Measurements from ENCODE around the gene TOMM40L. TPM values are rescaled to one million over a fixed set of nuclear protein-coding genes. Genes with fewer than 3 reads are reported as not detected.
"Not testable (repeated sequence)": the region's sequence is repeated elsewhere in the genome, so short reads cannot be mapped to it uniquely, and the experiment has no call there.

TOMM40L gene
- total RNA-seq, 5 donors from 2014 or later (not counting 1 experiment from before 2014, with no cell fraction given) = 6.3 to 12.2 (median 11.0) TPM

DNA sequence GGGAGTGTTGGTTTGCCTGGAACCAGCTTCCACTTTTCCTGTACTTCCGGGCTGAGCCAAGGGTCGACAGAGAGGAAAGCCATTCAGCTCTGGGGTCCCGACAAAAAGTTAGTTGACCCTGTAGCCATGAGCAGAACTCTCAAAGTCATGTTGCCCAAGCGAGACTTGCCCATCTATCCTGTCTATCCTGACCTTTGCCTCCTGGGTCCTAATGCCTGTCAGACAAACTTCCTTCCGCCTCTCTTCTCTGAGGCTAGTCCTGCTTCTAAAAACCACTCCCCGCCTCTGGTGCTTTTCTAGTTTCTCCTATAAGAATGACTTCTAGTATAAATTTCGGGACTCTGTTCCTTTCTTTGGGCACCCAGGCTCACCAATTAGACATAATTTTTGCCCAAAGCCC is 25.0 kb downstream of the TOMM40L start:
- Mint-ChIP-seq H3K36me3 (no peaks in the 10 kb centered on the region), H3K27me3 (peaks cover 9 to 11% of the 10 kb centered on the region in 2 donors), H3K4me1 (no peaks in the 10 kb centered on the region), H3K4me3 (no peak overlapping the region), H3K9me3 (peaks cover 0 to 4% (median 0%) of the 10 kb centered on the region in 3 donors), H3K27ac (no peak overlapping the region)
- WGBS (ENCODE audit: insufficient coverage) = 92% methylated on average over 4 of the region's 7 CpGs
- no peak for ATAC-seq (replicated peaks in 1 of 4)
- Histone ChIP-seq H3K27me3 (replicated peaks in 1 of 2; ENCODE audit: control insufficient read depth in 2 of 2, extremely low read depth in 1 of 2, insufficient read depth in 2 of 2, low read length in 1 of 2) (no peaks in the 10 kb centered on the region), H3K9me3 (no peaks in the 10 kb centered on the region), H3K27ac (ENCODE audit: low read length) (no peak overlapping the region), H3K36me3 (ENCODE audit: control insufficient read depth in 2 of 2, extremely low read depth in 1 of 2, insufficient read depth in 1 of 2, low read length in 1 of 2) (no peaks in the 10 kb centered on the region), H3K4me1 (ENCODE audit: control insufficient read depth in 1 of 2, extremely low read depth in 1 of 2, insufficient read depth in 2 of 2, low read length in 2 of 2) (no peaks in the 10 kb centered on the region), H3K4me3 (ENCODE audit: control insufficient read depth in 1 of 2, extremely low read depth in 1 of 2, low read length in 1 of 2) (no peak overlapping the region)
- DNase-seq = no peak
- CTCF ChIA-PET = interaction anchor here in 1 of 2 donors (0.6 kb wide), 1 partner anchor 11 kb away, joined by 3 read pairs; no protein-coding TSS in a partner anchor
- POLR2A ChIA-PET = no interaction called here

DNA sequence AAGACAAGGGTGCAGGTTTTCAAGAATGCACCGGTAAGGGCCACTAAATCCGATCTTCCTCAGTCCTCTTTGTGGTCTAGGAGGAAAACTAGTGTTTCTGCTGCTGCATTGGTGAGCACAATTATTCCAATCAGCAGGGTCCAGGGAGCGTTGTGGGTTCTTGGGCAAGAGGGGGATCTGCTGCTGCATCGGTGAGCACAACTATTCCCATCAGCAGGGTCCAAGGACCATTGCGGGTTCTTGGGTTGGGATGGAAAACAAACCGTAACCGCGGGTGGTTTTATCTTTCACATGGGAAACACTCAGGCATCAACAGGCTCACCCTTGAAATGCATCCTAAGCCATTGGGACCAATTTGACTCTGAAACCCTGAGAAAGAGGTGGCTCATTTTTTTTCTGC is 25.7 kb downstream of the TOMM40L start:
- Mint-ChIP-seq H3K27ac (no peak overlapping the region), H3K9me3 (peaks cover 0 to 10% (median under 1%) of the 10 kb centered on the region in 3 donors), H3K27me3 (peaks cover 9 to 13% of the 10 kb centered on the region in 2 donors), H3K36me3 (peaks cover 2% of the 10 kb centered on the region), H3K4me3 (no peak overlapping the region), H3K4me1 (no peaks in the 10 kb centered on the region)
- Histone ChIP-seq H3K4me3 (ENCODE audit: control insufficient read depth in 1 of 2, extremely low read depth in 1 of 2, low read length in 1 of 2) (no peak overlapping the region), H3K27ac (ENCODE audit: low read length) (no peak overlapping the region), H3K27me3 (replicated peaks in 1 of 2; ENCODE audit: control insufficient read depth in 2 of 2, extremely low read depth in 1 of 2, insufficient read depth in 2 of 2, low read length in 1 of 2) (no peaks in the 10 kb centered on the region), H3K4me1 (ENCODE audit: control insufficient read depth in 1 of 2, extremely low read depth in 1 of 2, insufficient read depth in 2 of 2, low read length in 2 of 2) (no peaks in the 10 kb centered on the region), H3K9me3 (no peaks in the 10 kb centered on the region), H3K36me3 (ENCODE audit: control insufficient read depth in 2 of 2, extremely low read depth in 1 of 2, insufficient read depth in 1 of 2, low read length in 1 of 2) (no peaks in the 10 kb centered on the region)
- ChIA-PET POLR2A (no interaction called here), CTCF (interaction anchor here in 1 of 2 donors (0.5 kb wide), 1 partner anchor 106 kb away, joined by 4 read pairs; no protein-coding TSS in a partner anchor)
- WGBS (ENCODE audit: insufficient coverage) = 100% methylated on average over 1 of the region's 8 CpGs
- ATAC-seq (replicated peaks in 1 of 4) (no peak), DNase-seq (no peak)

DNA sequence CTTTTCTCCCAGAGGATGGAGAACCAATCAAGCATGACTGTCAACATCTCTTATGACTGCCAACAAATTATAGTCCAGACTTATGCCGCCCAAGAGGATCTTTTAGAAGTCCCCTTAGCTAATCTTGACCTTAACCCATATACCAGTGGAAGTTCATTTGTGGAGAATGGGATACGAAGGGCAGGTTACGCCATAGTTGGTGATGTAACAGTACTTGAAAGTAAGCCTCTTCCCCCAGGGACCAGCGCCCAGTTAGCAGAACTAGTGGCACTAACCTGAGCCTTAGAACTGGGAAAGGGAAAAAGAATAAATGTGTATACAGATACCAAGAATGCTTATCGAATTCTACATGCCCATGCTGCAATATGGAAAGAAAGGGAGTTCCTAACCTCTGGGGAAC is 29.4 kb downstream of the TOMM40L start:
- POLR2A ChIA-PET; H3K9me3 ChIP-seq; H3K27ac Mint-ChIP-seq; H3K4me3 Mint-ChIP-seq; DNase-seq; H3K27ac ChIP-seq (ENCODE audit: low read length); CTCF ChIA-PET; ATAC-seq (replicated peaks in 1 of 4); H3K36me3 ChIP-seq (ENCODE audit: control insufficient read depth in 2 of 2, extremely low read depth in 1 of 2, insufficient read depth in 1 of 2, low read length in 1 of 2); H3K4me3 ChIP-seq (ENCODE audit: control insufficient read depth in 1 of 2, extremely low read depth in 1 of 2, low read length in 1 of 2): not testable (repeated sequence)
- peaks cover 17% of the 10 kb centered on the region for H3K36me3 Mint-ChIP-seq
- peaks cover 35 to 41% of the 10 kb centered on the region in 2 donors for H3K27me3 Mint-ChIP-seq
- peaks cover 0 to 25% (median 12%) of the 10 kb centered on the region in 3 donors for H3K9me3 Mint-ChIP-seq
- WGBS (ENCODE audit: insufficient coverage) = no CpG with 5 or more reads among the region's 5 CpGs
- H3K4me1 Mint-ChIP-seq = peaks cover 15 to 19% (median 16%) of the 10 kb centered on the region in 3 donors
- peaks cover 3 to 14% of the 10 kb centered on the region in 2 experiments for H3K4me1 ChIP-seq (ENCODE audit: control insufficient read depth in 1 of 2, extremely low read depth in 1 of 2, insufficient read depth in 2 of 2, low read length in 2 of 2)
- H3K27me3 ChIP-seq (replicated peaks in 1 of 2; ENCODE audit: control insufficient read depth in 2 of 2, extremely low read depth in 1 of 2, insufficient read depth in 2 of 2, low read length in 1 of 2) = peaks cover 8 to 31% of the 10 kb centered on the region in 2 experiments

DNA sequence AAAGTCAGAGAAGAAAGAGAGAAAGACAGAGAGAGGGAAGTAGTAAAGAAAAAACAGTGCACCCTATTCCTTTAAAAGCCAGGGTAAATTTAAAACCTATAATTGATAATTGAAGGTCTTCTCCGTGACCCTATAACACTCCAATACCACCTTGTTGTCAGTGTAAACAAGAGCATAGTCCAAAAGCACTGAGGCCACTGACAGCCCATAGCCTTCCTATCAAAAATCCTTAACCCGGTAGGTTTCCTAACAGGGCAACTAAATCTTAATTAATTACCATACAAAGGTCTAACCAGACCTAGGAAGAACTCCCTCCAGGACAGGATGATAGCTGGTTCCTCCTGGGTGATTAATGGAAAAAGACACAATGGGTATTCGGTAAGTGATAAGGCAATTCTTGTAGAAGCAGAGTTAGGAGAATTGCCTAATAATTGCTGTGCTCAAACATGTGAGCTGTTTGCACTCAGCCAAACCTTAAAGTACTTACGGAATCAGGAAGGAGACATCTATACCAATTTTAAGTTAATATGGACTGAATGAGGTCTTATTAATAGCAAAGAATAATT is 30.2 kb downstream of the TOMM40L start:
- Mint-ChIP-seq H3K36me3 (peaks cover 17% of the 10 kb centered on the region), H3K4me1 (peaks cover 18 to 25% (median 19%) of the 10 kb centered on the region in 3 donors), H3K9me3 (peaks cover 0 to 25% (median 12%) of the 10 kb centered on the region in 3 donors), H3K27me3 (peaks cover 39 to 48% of the 10 kb centered on the region in 2 donors)
- H3K9me3 ChIP-seq; H3K4me3 Mint-ChIP-seq; H3K27ac ChIP-seq (ENCODE audit: low read length); H3K36me3 ChIP-seq (ENCODE audit: control insufficient read depth in 2 of 2, extremely low read depth in 1 of 2, insufficient read depth in 1 of 2, low read length in 1 of 2); H3K27ac Mint-ChIP-seq; POLR2A ChIA-PET; H3K4me3 ChIP-seq (ENCODE audit: control insufficient read depth in 1 of 2, extremely low read depth in 1 of 2, low read length in 1 of 2); DNase-seq; CTCF ChIA-PET; ATAC-seq (replicated peaks in 1 of 4): not testable (repeated sequence)
- Histone ChIP-seq H3K4me1 (ENCODE audit: control insufficient read depth in 1 of 2, extremely low read depth in 1 of 2, insufficient read depth in 2 of 2, low read length in 2 of 2) (peaks cover 3 to 14% of the 10 kb centered on the region in 2 experiments), H3K27me3 (replicated peaks in 1 of 2; ENCODE audit: control insufficient read depth in 2 of 2, extremely low read depth in 1 of 2, insufficient read depth in 2 of 2, low read length in 1 of 2) (peaks cover 12 to 34% of the 10 kb centered on the region in 2 experiments)
- no CpG with 5 or more reads among the region's 4 CpGs for WGBS (ENCODE audit: insufficient coverage)

DNA sequence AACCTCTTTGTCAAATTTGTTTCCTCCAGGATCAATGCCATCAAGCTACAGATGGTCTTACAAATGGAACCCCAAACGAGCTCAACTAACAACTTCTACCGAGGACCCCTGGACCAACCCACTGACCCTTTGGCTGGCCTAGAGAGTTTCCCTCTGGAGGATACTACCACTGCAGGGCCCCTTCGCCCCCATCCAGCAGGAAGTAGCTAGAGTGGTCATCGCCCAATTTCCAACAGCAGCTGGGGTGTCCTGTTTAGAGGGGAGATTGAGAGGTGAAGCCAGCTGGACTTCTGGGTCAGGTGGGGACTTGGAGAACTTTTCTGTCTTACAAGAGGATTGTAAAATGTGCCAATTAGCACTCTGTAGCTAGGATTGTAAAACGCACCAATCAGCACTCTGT is 31.2 kb downstream of the TOMM40L start:
- H3K36me3 Mint-ChIP-seq = peaks cover 17% of the 10 kb centered on the region
- H3K36me3 ChIP-seq (ENCODE audit: control insufficient read depth in 2 of 2, extremely low read depth in 1 of 2, insufficient read depth in 1 of 2, low read length in 1 of 2); H3K9me3 ChIP-seq; ATAC-seq (replicated peaks in 1 of 4); H3K4me3 ChIP-seq (ENCODE audit: control insufficient read depth in 1 of 2, extremely low read depth in 1 of 2, low read length in 1 of 2); H3K27ac Mint-ChIP-seq; POLR2A ChIA-PET; H3K4me3 Mint-ChIP-seq; CTCF ChIA-PET; H3K27ac ChIP-seq (ENCODE audit: low read length): not testable (repeated sequence)
- WGBS (ENCODE audit: insufficient coverage) = 90% methylated on average over 4 of the region's 5 CpGs
- DNase-seq = peak in 7 of 35 experiments; percentile 5 to 23 (median 7)
- peaks cover 50 to 55% of the 10 kb centered on the region in 2 donors for H3K27me3 Mint-ChIP-seq
- Histone ChIP-seq H3K4me1 (ENCODE audit: control insufficient read depth in 1 of 2, extremely low read depth in 1 of 2, insufficient read depth in 2 of 2, low read length in 2 of 2) (peaks cover 3 to 14% of the 10 kb centered on the region in 2 experiments), H3K27me3 (replicated peaks in 1 of 2; ENCODE audit: control insufficient read depth in 2 of 2, extremely low read depth in 1 of 2, insufficient read depth in 2 of 2, low read length in 1 of 2) (peaks cover 12 to 44% of the 10 kb centered on the region in 2 experiments)
- H3K9me3 Mint-ChIP-seq = peaks cover 0 to 25% (median 12%) of the 10 kb centered on the region in 3 donors
- H3K4me1 Mint-ChIP-seq = peaks cover 19 to 25% (median 21%) of the 10 kb centered on the region in 3 donors

DNA sequence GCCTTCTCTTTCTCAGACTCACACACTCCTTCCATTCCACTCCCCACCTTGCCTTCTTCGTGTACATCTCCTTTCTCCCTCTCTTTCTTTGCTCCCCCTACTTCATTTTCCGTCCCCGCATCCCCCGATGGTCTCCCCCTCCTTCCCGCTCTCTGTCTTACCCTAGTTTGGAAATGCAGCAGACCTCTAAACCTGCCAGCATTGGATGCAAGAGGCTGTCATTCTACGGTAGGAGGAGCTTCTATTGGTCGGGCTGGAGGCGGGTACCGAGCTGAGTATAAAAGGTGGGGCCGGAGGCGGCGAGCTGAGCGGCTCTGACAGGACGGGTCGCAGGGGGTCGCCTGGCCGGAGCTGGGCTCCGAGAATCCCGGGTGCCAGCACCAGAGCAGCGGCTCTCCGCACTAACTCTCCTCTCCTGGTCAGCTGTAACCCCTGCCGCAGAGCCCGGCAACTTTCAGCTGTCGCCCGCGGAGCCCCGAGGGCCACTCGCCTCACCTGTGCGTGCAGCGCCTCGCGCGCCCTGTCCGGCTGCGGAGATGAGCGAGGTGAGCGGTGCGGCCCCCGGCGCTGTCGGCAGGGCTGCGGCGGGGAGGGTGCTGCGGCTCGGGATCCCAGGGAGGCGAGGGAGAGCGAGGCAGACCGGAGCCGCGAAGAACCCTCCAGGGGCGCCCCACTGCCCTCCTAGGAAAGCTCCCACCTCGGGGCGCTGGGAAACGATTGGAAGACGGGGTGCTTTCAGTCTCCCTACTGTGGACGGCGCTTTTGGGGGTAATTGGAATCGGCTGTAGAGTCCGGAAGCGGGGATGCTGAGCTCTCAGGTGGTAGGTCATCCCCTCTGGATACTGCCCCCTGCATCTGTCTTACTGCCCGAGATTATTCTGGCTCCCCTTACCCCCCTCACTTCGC is 32.8 kb downstream of the TOMM40L start, which contains the start of gene PCP4L1:
PCP4L1 (plus strand) TSS at position 307 of the 906 bp plus-strand sequence; CDS start at position 537, 230 bp downstream.
- 6% methylated on average over 51 of the region's 62 CpGs for WGBS (ENCODE audit: insufficient coverage)
- peak within 1 kb of the TSS; percentile 30 to 65 for H3K4me3 ChIP-seq (ENCODE audit: control insufficient read depth in 1 of 2, extremely low read depth in 1 of 2, low read length in 1 of 2)
- ChIA-PET CTCF (interaction anchor here in 1 of 2 donors (0.7 to 0.9 kb wide), 4 partner anchors 24 to 127 kb away, joined by 3 to 7 read pairs (median 4); no protein-coding TSS in a partner anchor), POLR2A (interaction anchor here (0.7 to 1.0 kb wide), 5 partner anchors 9 to 237 kb away, joined by 6 to 11 read pairs (median 9); no protein-coding TSS in a partner anchor)
- Mint-ChIP-seq H3K27ac (peak within 1 kb of the TSS; percentile 39), H3K4me1 (peaks cover 19 to 25% (median 21%) of the 10 kb centered on the region in 3 donors), H3K36me3 (peaks cover 17% of the 10 kb centered on the region), H3K4me3 (peak within 1 kb of the TSS; percentile 57 to 80 (median 63)), H3K9me3 (peaks cover 0 to 25% (median 12%) of the 10 kb centered on the region in 3 donors), H3K27me3 (peaks cover 54 to 57% of the 10 kb centered on the region in 2 donors)
- DNase-seq (peak in 23 of 35 experiments; percentile 3 to 37 (median 11)), ATAC-seq (replicated peaks in 1 of 4) (peak; percentile 76 to 96 (median 82))
- no peaks in the 10 kb centered on the region for H3K36me3 ChIP-seq (ENCODE audit: control insufficient read depth in 2 of 2, extremely low read depth in 1 of 2, insufficient read depth in 1 of 2, low read length in 1 of 2)
- peaks cover 14 to 48% of the 10 kb centered on the region in 2 experiments for H3K27me3 ChIP-seq (replicated peaks in 1 of 2; ENCODE audit: control insufficient read depth in 2 of 2, extremely low read depth in 1 of 2, insufficient read depth in 2 of 2, low read length in 1 of 2)
- H3K27ac ChIP-seq (ENCODE audit: low read length) = no peak within 1 kb of the TSS
- H3K9me3 ChIP-seq = no peaks in the 10 kb centered on the region
- peaks cover 3 to 14% of the 10 kb centered on the region in 2 experiments for H3K4me1 ChIP-seq (ENCODE audit: control insufficient read depth in 1 of 2, extremely low read depth in 1 of 2, insufficient read depth in 2 of 2, low read length in 2 of 2)

Data from T-cell (primary cell).